OCI-LY7 (cell line): ENCODE data around the gene FGF8. TPM values are rescaled to one million over a fixed set of nuclear protein-coding genes. Genes with fewer than 3 reads are reported as not detected.

Source experiments
- BruUV-seq: library from RNA; stranded (reverse); fragments of 400-500 nt; replicated peaks from 2 replicates; lab custom pipeline; 2021; lab: Mats Ljungman, UMichigan
- CTCF ChIA-PET: fragments of 300-600 bp; sonication (Branson Sonifier 250); formaldehyde crosslinking; loops from one replicate; lab custom pipeline; 2022; ENCODE audit warnings: antibody characterized with exemption; ENCODE audit not compliant: unreplicated experiment; lab: Charles Lee
- POLR2A ChIA-PET: fragments of 300-600 bp; sonication (Branson Sonifier 250); formaldehyde crosslinking; loops from one replicate; lab custom pipeline; 2022; ENCODE audit warnings: antibody characterized with exemption; lab: Charles Lee
- DNase-seq: peaks from one replicate; pipeline ENCODE4 v3.0.0-alpha.2; 2015; ENCODE audit warnings: low spot score
- H2AFZ ChIP-seq: fragments of 200-600 bp; sonication (generic), shearing (Covaris generic); 2 replicates; pipeline ENCODE4 v1.6.1; 2014; ENCODE audit warnings: mild to moderate bottlenecking, antibody characterized with exemption, low read length, moderate library complexity
- H3K27ac ChIP-seq: fragments of 200-600 bp; sonication (generic); 2 replicates; pipeline ENCODE4 v1.5.1; 2014; ENCODE audit warnings: mixed run types, low read depth, mild to moderate bottlenecking, moderate library complexity, low read length, inconsistent platforms; ENCODE audit not compliant: poor library complexity, severe bottlenecking
- H3K36me3 ChIP-seq: fragments of 200-600 bp; sonication (generic); 2 replicates; pipeline ENCODE4 v1.6.1; 2014; ENCODE audit warnings: mild to moderate bottlenecking, antibody characterized with exemption, low read length, moderate library complexity, mixed read lengths; ENCODE audit not compliant: insufficient read depth
- H3K4me1 ChIP-seq: fragments of 200-600 bp; sonication (generic); 2 replicates; pipeline ENCODE4 v1.5.1; 2014; ENCODE audit warnings: mild to moderate bottlenecking, low read length; ENCODE audit not compliant: insufficient read depth, poor library complexity, severe bottlenecking
- H3K4me2 ChIP-seq: fragments of 200-600 bp; sonication (generic); 2 replicates; pipeline ENCODE4 v1.6.1; 2014; ENCODE audit warnings: mild to moderate bottlenecking, low read length
- H3K4me3 ChIP-seq: fragments of 200-600 bp; sonication (generic); 2 replicates; pipeline ENCODE4 v1.5.1; 2014; ENCODE audit warnings: mild to moderate bottlenecking, low read depth, low read length; ENCODE audit not compliant: poor library complexity, severe bottlenecking
- H3K79me2 ChIP-seq: fragments of 200-600 bp; sonication (generic); 2 replicates; pipeline ENCODE4 v1.6.1; 2016; ENCODE audit warnings: low read depth, mild to moderate bottlenecking, low read length, moderate library complexity, mixed read lengths; ENCODE audit not compliant: insufficient read depth
- H3K9me2 ChIP-seq: fragments of 200-600 bp; sonication (generic); 2 replicates; pipeline ENCODE4 v1.6.1; 2016; ENCODE audit warnings: mild to moderate bottlenecking, low read length, mixed read lengths; ENCODE audit not compliant: insufficient read depth
- H3K9me3 ChIP-seq: fragments of 200-600 bp; sonication (generic); 2 replicates; pipeline ENCODE4 v1.6.1; 2014; ENCODE audit warnings: mild to moderate bottlenecking, mixed run types, low read length, mixed read lengths
- H4K20me1 ChIP-seq: fragments of 200-600 bp; sonication (generic); 2 replicates; pipeline ENCODE4 v1.6.1; 2014; ENCODE audit warnings: mild to moderate bottlenecking, antibody characterized with exemption, low read length, moderate library complexity, mixed read lengths; ENCODE audit not compliant: insufficient read depth
- CTCF ChIP-seq: fragments of 200-600 bp; sonication (generic); conservative IDR thresholded peaks from 2 replicates; pipeline ENCODE4 v1.5.1; 2014; ENCODE audit warnings: mild to moderate bottlenecking, antibody characterized with exemption, low read length, moderate library complexity, mixed read lengths
- EZH2phosphoT487 ChIP-seq: fragments of 200-600 bp; sonication (generic); IDR thresholded peaks from 2 replicates; pipeline ENCODE4 v1.6.1; 2018; ENCODE audit warnings: low read depth, borderline replicate concordance, mild to moderate bottlenecking, mixed run types, antibody characterized with exemption, low read length, moderate library complexity, mixed read lengths
- intact Hi-C: fragments of 100-400 bp; cut with micrococcal nuclease; formaldehyde crosslinking; loops from one replicate; pipeline ENCODE4 v1.10.0; 2022; ENCODE audit not compliant: unreplicated experiment
- total RNA-seq, 2 experiments: library from RNA; depleted of rRNA in 1 of 2; stranded (reverse); fragments of >200 nt in 1 of 2; shearing (Covaris generic) in 1 of 2; gene quantifications; 2 replicates each; pipeline ENCODE4 v1.2.3, GENCODE V29; 2014 to 2022

FGF8 gene
- total RNA-seq, 2 experiments from 2014 or later: 0.44 to 0.86 TPM

- intact Hi-C loops: loop anchor here (2.0 to 10.0 kb wide), 4 partner anchors 86 to 566 kb away; partner anchors contain the start of gene FBXW4
- no TSS peak for BruUV-seq
- CTCF ChIA-PET: interaction anchor here (1.2 to 1.6 kb wide), 2 partner anchors 38 to 178 kb away, joined by 3 to 20 read pairs; partner anchors contain the start of gene OGA
- POLR2A ChIA-PET: interaction anchor here (0.6 kb wide), 1 partner anchor 21 kb away, joined by 5 read pairs; no protein-coding TSS in a partner anchor
- H2AFZ ChIP-seq: no peak overlapping the region
- peak; percentile 58; the same call in 1 of the 2 replicates for TF ChIP-seq CTCF
- no peak for TF ChIP-seq EZH2phosphoT487
- peak overlapping the region; percentile 93 for H3K4me3 ChIP-seq
- peak overlapping the region; percentile 9 for H3K27ac ChIP-seq
- H3K9me3 ChIP-seq: no peaks in the 10 kb centered on the region
- H3K4me1 ChIP-seq: peaks cover 50% of the 10 kb centered on the region
- H3K9me2 ChIP-seq: no peaks in the 10 kb centered on the region
- H3K36me3 ChIP-seq: peaks cover 39% of the 10 kb centered on the region; the same call in 1 of the 2 replicates
- H4K20me1 ChIP-seq: no peaks in the 10 kb centered on the region
- H3K79me2 ChIP-seq: peaks cover 17% of the 10 kb centered on the region; the same call in 1 of the 2 replicates
- peak overlapping the region; percentile 96 for H3K4me2 ChIP-seq
- peak; percentile 13 for DNase-seq
Observed at GRCh38 chr10:101780187-101780817, 4.4 kb upstream of the FGF8 start.

DNA sequence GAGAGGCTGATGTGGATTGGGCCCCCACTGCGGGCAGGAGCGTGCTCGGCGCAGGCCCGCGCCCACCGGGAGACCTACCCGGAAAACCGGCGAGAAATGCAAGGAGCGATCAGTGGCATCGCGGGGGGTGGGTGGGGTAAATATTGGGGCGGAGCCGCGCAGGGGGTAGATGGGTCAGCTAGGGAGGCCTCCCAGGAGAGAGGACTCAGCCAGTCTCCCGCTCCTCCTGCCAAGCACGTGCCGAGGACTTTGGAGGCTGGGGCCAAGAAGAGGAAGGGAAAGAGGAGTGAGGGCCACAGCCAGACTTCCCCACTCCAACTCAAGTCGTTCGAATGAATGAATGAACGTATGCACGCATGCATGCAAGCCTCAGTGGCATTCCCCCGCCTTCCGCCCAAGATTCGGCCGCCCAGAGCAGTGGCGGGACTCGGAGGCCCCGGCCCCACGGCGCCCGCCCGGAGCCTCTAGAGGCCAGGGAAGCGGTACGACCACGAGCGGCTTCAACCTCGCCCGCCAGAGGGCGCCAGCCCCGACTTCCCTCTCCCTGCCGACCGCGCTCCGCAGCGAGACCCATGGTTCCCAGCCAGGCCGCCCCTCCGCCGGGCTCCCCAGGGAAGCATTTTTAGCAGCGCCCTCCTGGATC, 3.8 kb upstream of the FGF8 start:
- peak; percentile 77 for DNase-seq
- H3K4me3 ChIP-seq: peak overlapping the region; percentile 48
- intact Hi-C loops: loop anchor here (2.0 to 10.0 kb wide), 4 partner anchors 85 to 565 kb away; partner anchors contain the start of gene FBXW4
- H4K20me1 ChIP-seq: no peaks in the 10 kb centered on the region
- H3K9me3 ChIP-seq: no peaks in the 10 kb centered on the region
- H3K36me3 ChIP-seq: peaks cover 33% of the 10 kb centered on the region; the same call in 1 of the 2 replicates
- no peak for TF ChIP-seq EZH2phosphoT487
- TF ChIP-seq CTCF: peak; percentile 81
- H2AFZ ChIP-seq: peak overlapping the region; percentile 16; the same call in 1 of the 2 replicates
- POLR2A ChIA-PET: no interaction called here
- peaks cover 50% of the 10 kb centered on the region for H3K4me1 ChIP-seq
- CTCF ChIA-PET: no interaction called here
- no TSS peak for BruUV-seq
- no peaks in the 10 kb centered on the region for H3K9me2 ChIP-seq
- H3K27ac ChIP-seq: peak overlapping the region; percentile 54
- H3K4me2 ChIP-seq: peak overlapping the region; percentile 96
- H3K79me2 ChIP-seq: peaks cover 17% of the 10 kb centered on the region; the same call in 1 of the 2 replicates
